K562 treated with DMSO at 1 percent for 12 hours (cell line): Measurements from ENCODE around the gene ASIC5. TPM values are rescaled to one million over a fixed set of nuclear protein-coding genes. Genes with fewer than 3 reads are reported as not detected.

ENCODE experiments used
- total RNA-seq: library from RNA; unstranded; fragments of 300-600 nt; gene quantifications from 2 replicates; pipeline ENCODE4 v1.2.3, GENCODE V29; 2022; ENCODE audit not compliant: insufficient read depth

ASIC5 gene
- total RNA-seq = not detected in 2 replicates

DNA sequence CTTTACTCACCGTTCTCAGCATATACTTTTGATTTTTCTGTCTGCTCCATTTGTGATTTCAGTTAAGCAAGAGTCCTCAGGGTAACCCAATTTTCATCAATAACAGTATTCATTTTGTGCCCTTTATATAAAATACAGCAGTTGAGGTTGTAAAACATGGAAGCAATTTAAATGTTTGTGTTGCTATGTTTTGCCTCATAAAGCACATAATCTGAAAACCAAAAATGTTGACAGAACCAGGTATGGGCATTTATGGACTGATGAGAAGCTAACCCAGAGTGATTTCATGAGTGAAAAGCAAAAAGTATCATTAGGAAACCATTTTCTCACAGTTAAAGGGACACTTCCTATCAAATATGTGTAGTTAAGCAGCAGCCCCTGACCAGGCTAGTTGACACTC, at the start of gene ASIC5:
Gene ASIC5, minus strand, starts transcription at position 101 of the 400 bp plus-strand sequence. Its CDS starts 51 bp downstream, at position 50.

GRCh38 chr4:155903453-155903852, 37.4 kb upstream of the ASIC5 start, which contains the start of gene TDO2:
TSS of gene TDO2 (plus strand) at chr4:155903696. CDS start at chr4:155903759, 63 bp downstream.

Other genes with a start within 250 kb of the ASIC5 start
- gene GUCY1A1, start 199.4 kb downstream of the ASIC5 start, total RNA-seq = not detected in 2 replicates
- gene GUCY1B1, start 107.3 kb downstream of the ASIC5 start, total RNA-seq = not detected in 2 replicates
- 0.51 and 0.83 TPM in 2 replicates for gene TDO2, start 37.4 kb upstream of the ASIC5 start, total RNA-seq
- gene CTSO, start 87.6 kb upstream of the ASIC5 start, total RNA-seq = 0.80 TPM in 1 of 2 replicates, not detected in the other